C4-2B (cell line): Measurements from ENCODE around the gene AHDC1.

Source experiments
- H3K27ac ChIP-seq: fragments of 450-650 bp; 2 replicates; pipeline ENCODE4 v1.5.1; 2017
- CTCF ChIP-seq: fragments of 450-650 bp; conservative IDR thresholded peaks from 2 replicates; pipeline ENCODE4 v1.5.1; 2017; ENCODE audit warnings: mild to moderate bottlenecking
- ZFX ChIP-seq: fragments of 450-650 bp; IDR thresholded peaks from 2 replicates; pipeline ENCODE4 v1.6.1; 2017

The AHDC1 gene

DNA sequence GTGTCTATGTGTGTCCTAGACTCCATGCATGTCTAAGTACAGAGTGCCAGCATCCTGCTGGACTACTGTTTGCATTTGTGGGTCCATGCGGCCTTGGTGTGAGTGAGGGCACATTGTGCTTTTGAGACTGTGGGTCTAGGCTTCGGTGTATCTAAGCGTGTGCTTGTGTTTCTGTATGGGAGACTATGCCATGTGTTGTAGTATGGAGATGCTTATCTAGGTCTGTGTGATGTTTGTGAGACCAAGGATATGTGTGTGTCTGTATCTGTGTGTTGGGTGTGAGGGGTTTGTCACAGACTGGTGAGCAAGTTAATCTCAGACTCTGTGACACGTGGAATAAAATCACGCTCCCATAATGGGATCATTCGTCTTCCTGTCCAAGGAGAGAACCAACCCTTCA lies 14.5 kb downstream of the AHDC1 start:
- no peak for TF ChIP-seq ZFX
- no peak for TF ChIP-seq CTCF
- H3K27ac ChIP-seq: no peak overlapping the region

GRCh38 chr1:27588256-27589232 lies 15.4 kb downstream of the AHDC1 start:
- TF ChIP-seq CTCF: no peak
- no peak for TF ChIP-seq ZFX
- H3K27ac ChIP-seq: no peak overlapping the region

- H3K27ac ChIP-seq: no peak overlapping the region
- TF ChIP-seq ZFX: no peak
- TF ChIP-seq CTCF: no peak
Observed at GRCh38 chr1:27585684-27586083, 18.3 kb downstream of the AHDC1 start.

DNA sequence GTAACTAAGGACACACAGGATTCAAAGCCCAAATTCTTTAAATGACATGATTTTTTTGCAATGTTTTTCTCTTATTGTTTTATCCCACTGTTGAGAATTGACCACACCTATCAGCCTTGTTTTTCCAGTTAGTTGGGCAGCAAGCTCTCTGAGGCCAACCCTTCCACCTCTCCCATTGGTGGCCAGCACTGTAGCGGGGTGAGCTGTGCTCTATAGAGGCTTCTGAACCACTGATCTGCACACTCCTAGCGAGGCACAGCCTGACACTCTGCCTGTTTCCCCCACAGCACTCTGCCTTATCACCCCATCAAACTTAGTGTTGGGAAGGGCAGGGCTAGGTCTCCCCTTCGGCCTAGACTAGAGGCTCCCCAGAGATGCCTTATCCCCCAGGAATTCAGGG lies 19.5 kb downstream of the AHDC1 start:
- TF ChIP-seq CTCF (no peak), ZFX (no peak)
- no peak overlapping the region for H3K27ac ChIP-seq

- TF ChIP-seq ZFX: no peak
- TF ChIP-seq CTCF: no peak
- H3K27ac ChIP-seq: no peak overlapping the region
Observed at GRCh38 chr1:27583479-27583878, 20.5 kb downstream of the AHDC1 start.

DNA sequence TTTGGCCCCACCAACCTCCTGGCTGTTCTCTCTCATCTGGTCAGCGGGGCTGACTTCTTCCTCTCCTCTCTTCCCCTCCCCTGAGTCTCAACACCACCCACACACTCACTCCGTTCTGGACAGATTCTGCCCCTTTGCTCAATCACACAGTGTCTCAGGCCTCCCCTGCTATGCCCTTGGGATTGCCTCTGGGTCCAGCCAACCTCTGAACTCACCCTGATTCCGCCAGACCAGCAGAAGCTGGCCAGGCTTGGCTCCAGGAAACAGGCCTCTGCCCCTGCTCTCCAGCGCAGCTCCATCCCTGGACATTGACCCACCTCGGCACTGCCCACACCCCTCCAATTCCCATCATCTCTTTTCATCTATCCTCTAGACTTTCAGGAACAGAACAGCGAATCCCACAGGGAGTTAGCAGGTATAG lies 22.1 kb downstream of the AHDC1 start:
- no peak overlapping the region for H3K27ac ChIP-seq
- TF ChIP-seq ZFX (no peak), CTCF (no peak)

- no peak overlapping the region for H3K27ac ChIP-seq
- TF ChIP-seq ZFX: no peak
Observed at GRCh38 chr1:27577504-27578188, 26.3 kb downstream of the AHDC1 start.
